ENCODE results near the gene OR10G8. TPM values are rescaled to one million over a fixed set of nuclear protein-coding genes. Genes with fewer than 3 reads are reported as not detected.
"Not testable (repeated sequence)": the region's sequence is repeated elsewhere in the genome, so short reads cannot be mapped to it uniquely, and the experiment has no call there.

OR10G8 gene, protein sequence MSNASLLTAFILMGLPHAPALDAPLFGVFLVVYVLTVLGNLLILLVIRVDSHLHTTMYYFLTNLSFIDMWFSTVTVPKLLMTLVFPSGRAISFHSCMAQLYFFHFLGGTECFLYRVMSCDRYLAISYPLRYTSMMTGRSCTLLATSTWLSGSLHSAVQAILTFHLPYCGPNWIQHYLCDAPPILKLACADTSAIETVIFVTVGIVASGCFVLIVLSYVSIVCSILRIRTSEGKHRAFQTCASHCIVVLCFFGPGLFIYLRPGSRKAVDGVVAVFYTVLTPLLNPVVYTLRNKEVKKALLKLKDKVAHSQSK
- not detected for total RNA-seq

DNA sequence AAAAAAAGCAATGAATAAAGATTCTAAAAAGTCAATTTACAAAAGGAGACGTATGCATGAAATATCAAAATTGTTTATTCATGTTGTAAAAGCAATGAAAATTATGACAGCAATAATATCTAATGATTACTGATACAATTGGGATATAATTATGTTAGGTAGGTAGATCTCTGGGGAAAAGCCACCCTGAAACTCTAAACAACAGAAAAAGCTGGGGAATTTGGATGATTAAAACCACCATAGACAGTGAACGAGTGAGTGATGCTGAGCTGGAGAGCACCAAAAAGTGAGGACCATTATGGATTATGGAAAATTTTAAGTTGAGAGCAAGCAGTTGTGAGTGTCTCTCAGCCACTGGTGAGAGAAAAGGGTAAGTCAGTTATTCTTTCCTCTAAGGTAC is at the start of gene OR10G8:
OR10G8 (plus strand) TSS at position 301 of the 400 bp plus-strand sequence. CDS start 2,825 bp downstream, outside the sequence.
- no peak for ATAC-seq (replicated peaks in 1 of 2)
- H3K4me3 Mint-ChIP-seq = no peak within 1 kb of the TSS

DNA sequence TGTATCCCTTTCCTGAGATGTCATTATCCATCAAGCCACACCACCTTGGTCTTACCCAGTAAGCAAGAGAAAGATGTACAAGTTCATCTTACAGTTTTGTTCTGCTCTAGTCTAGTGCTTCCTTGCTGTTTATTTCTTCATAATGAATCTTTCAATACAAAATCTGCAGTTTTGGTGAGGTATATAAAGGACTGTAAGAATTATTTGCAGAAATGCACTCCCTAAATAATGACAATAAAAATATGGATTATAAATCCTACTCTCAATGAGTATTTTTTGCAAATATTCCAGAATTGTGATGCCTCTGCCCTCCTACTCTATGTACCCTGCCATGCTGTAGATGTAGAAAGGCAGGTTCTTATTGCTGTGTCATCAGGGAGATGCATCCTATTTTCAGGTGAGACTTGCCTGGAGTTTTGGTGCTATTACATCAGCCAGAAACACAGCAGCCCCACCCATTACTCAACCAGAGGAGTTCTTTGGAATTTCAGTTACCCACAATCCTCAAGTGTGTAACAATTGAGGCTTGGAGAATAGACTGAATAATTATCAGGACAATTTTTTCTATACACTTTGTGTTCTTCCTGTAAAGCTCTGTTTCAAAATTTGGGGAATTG is 48.8 kb upstream of the OR10G8 start, which contains the start of gene OR10S1:
OR10S1 (minus strand) TSS at position 51 of the 617 bp plus-strand sequence. CDS start 117 bp downstream, outside the sequence.
- ATAC-seq (replicated peaks in 1 of 2) (no peak), DNase-seq (no peak)
- Mint-ChIP-seq H3K4me1 (ENCODE audit: low read depth) (no peaks in the 10 kb centered on the region), H3K27ac (no peak within 1 kb of the TSS), H3K4me3 (no peak within 1 kb of the TSS), H3K27me3 (ENCODE audit: low read depth) (no peaks in the 10 kb centered on the region), H3K9me3 (peaks cover 4 to 5% of the 10 kb centered on the region in 2 donors), H3K36me3 (ENCODE audit: insufficient read depth in 2 of 2) (no peaks in the 10 kb centered on the region)

More for the DNA sequence above, at the start of gene OR10G8:
- H3K27me3 Mint-ChIP-seq (ENCODE audit: low read depth) = no peaks in the 10 kb centered on the region
- H3K36me3 Mint-ChIP-seq (ENCODE audit: insufficient read depth in 2 of 2) = no peaks in the 10 kb centered on the region
- H3K9me3 Mint-ChIP-seq = no peaks in the 10 kb centered on the region
- DNase-seq = no peak
- H3K4me1 Mint-ChIP-seq (ENCODE audit: low read depth) = no peaks in the 10 kb centered on the region
- H3K27ac Mint-ChIP-seq = no peak within 1 kb of the TSS

DNA sequence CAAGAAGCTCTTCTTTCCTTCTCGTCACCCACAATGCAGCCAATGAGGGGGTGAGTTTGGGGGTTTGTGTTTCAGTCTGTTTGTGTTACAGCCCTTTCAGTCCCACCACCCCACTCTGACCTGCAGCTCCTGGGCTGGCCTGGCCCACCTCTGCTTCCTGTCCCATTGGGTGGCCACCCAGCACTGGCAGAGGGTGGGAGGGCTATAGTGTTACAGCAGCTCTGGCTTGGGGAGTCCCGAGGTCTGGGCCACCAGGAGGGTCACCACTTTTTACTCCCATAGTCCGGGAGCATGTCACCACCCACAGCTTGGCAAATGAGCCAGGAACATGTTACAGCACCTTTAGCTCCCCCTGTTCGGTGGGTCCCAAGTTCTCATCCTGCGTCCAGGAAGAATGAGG is 47.3 kb upstream of the OR10G8 start:
- ATAC-seq (replicated peaks in 1 of 2) = no peak
- Mint-ChIP-seq H3K27ac (no peak overlapping the region), H3K9me3 (peaks cover 6 to 8% of the 10 kb centered on the region in 2 donors), H3K36me3 (ENCODE audit: insufficient read depth in 2 of 2) (no peaks in the 10 kb centered on the region), H3K4me3 (no peak overlapping the region), H3K27me3 (ENCODE audit: low read depth) (no peaks in the 10 kb centered on the region), H3K4me1 (ENCODE audit: low read depth) (no peaks in the 10 kb centered on the region)
- no peak for DNase-seq

DNA sequence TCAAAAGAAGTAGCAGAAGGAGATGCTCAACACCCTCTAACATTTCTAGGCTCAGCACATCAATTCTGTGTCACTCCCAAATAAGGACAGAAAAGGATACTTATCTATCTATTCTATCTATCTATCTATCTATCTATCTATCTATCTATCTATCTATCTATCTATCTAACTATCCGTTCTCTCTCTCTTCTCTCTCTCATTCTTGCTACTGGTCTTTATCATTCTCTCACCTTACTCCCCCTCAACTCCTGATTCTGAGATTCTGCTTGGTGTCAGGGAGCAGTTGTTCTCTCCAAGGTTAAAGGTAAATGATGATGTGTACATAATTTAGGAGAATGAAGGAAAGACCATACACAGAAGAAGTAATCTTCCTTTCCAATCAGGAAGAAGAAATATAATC is 31.5 kb upstream of the OR10G8 start, which contains the start of gene OR10G6:
OR10G6 (minus strand) TSS at position 43 of the 400 bp plus-strand sequence; CDS start at position 43, 0 bp downstream.
- no peak for DNase-seq
- Mint-ChIP-seq H3K4me1 (ENCODE audit: low read depth) (no peaks in the 10 kb centered on the region), H3K36me3 (ENCODE audit: insufficient read depth in 2 of 2) (no peaks in the 10 kb centered on the region), H3K27ac (no peak within 1 kb of the TSS), H3K27me3 (ENCODE audit: low read depth) (no peaks in the 10 kb centered on the region), H3K9me3 (no peaks in the 10 kb centered on the region), H3K4me3 (no peak within 1 kb of the TSS)
- ATAC-seq (replicated peaks in 1 of 2) = no peak

DNA sequence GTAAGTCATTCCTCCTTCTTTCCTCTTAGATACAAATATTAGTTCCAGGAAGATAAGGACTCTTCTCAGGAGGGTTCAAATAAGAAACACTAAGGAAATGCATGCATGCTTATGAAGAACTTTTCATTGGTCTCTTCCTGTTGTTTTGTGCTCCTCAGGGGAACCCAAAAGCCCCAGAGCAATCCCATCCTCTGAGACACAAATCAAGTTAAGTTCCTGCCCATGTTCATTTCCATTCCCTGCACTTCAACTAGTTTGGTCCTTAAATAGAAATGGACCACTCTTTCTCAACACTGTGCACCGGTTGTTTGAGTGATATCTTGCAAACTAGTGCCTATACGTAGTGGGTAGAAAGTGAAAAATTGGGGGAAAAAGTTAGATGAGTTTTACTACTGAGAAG is 13.9 kb upstream of the OR10G8 start, which contains the start of gene OR10G4:
OR10G4 (plus strand) TSS at position 301 of the 400 bp plus-strand sequence. CDS start 2,578 bp downstream, outside the sequence.
- no peaks in the 10 kb centered on the region for H3K4me1 Mint-ChIP-seq (ENCODE audit: low read depth)
- H3K9me3 Mint-ChIP-seq = no peaks in the 10 kb centered on the region
- no peak for ATAC-seq (replicated peaks in 1 of 2)
- no peak within 1 kb of the TSS for H3K4me3 Mint-ChIP-seq
- no peak for DNase-seq
- no peak within 1 kb of the TSS for H3K27ac Mint-ChIP-seq
- H3K27me3 Mint-ChIP-seq (ENCODE audit: low read depth) = peaks cover 6% of the 10 kb centered on the region
- H3K36me3 Mint-ChIP-seq (ENCODE audit: insufficient read depth in 2 of 2) = no peaks in the 10 kb centered on the region

DNA sequence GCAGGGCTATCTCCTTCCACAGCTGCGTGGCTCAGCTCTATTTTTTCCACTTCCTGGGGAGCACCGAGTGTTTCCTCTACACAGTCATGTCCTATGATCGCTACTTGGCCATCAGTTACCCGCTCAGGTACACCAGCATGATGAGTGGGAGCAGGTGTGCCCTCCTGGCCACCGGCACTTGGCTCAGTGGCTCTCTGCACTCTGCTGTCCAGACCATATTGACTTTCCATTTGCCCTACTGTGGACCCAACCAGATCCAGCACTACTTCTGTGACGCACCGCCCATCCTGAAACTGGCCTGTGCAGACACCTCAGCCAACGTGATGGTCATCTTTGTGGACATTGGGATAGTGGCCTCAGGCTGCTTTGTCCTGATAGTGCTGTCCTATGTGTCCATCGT is 10.8 kb upstream of the OR10G8 start:
- not testable (repeated sequence) for ATAC-seq (replicated peaks in 1 of 2); H3K27ac Mint-ChIP-seq; DNase-seq; H3K9me3 Mint-ChIP-seq; H3K36me3 Mint-ChIP-seq (ENCODE audit: insufficient read depth in 2 of 2); H3K27me3 Mint-ChIP-seq (ENCODE audit: low read depth); H3K4me3 Mint-ChIP-seq; H3K4me1 Mint-ChIP-seq (ENCODE audit: low read depth)

DNA sequence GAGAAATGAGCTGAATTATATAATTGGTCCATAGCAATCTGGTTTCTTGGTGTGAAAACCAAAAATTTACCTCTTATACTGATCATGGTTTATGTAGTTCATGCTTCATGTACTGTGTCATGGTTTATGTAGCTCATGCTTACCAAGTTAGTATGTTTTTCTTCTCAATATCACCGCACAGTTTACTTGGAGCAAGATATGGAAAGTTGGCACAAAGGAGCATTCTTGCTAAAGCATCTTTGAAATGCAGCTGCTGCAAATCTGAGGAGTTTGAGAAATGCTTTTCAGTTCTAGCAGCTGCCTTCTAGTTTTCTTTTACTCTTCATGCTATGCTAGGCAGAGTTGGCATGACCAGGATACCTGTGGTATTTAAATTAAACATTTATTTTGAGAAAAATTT is 10.1 kb downstream of the OR10G8 start:
- Mint-ChIP-seq H3K27me3 (ENCODE audit: low read depth) (peaks cover 5% of the 10 kb centered on the region), H3K4me1 (ENCODE audit: low read depth) (no peaks in the 10 kb centered on the region), H3K36me3 (ENCODE audit: insufficient read depth in 2 of 2) (no peaks in the 10 kb centered on the region), H3K4me3 (no peak overlapping the region), H3K27ac (no peak overlapping the region), H3K9me3 (no peaks in the 10 kb centered on the region)
- DNase-seq (no peak), ATAC-seq (replicated peaks in 1 of 2) (no peak)

DNA sequence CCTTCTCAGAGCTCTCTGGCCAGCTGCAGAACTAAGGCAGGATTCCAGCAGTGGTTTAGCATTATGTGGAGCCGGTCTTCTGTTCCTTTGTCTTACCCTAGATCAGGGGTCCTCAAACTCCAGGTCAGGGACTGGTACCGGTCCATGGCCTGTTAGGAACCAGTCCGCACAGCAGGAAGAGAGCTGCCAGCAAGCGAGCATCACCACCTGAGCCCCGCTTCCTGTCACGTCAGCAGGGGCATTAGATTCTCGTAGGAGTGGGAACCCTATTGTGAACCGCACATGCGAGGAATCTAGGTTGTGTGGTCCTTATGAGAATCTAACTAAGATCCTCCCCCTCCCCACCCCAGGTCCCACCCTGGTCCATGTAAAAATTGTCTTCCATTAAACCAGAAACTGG is 13.0 kb downstream of the OR10G8 start:
- no peaks in the 10 kb centered on the region for H3K9me3 Mint-ChIP-seq
- H3K4me1 Mint-ChIP-seq (ENCODE audit: low read depth) = no peaks in the 10 kb centered on the region
- H3K27me3 Mint-ChIP-seq (ENCODE audit: low read depth) = peaks cover 5% of the 10 kb centered on the region
- H3K36me3 Mint-ChIP-seq (ENCODE audit: insufficient read depth in 2 of 2) = no peaks in the 10 kb centered on the region
- ATAC-seq (replicated peaks in 1 of 2) (no peak), DNase-seq (no peak)
- H3K27ac Mint-ChIP-seq = no peak overlapping the region
- H3K4me3 Mint-ChIP-seq = no peak overlapping the region

DNA sequence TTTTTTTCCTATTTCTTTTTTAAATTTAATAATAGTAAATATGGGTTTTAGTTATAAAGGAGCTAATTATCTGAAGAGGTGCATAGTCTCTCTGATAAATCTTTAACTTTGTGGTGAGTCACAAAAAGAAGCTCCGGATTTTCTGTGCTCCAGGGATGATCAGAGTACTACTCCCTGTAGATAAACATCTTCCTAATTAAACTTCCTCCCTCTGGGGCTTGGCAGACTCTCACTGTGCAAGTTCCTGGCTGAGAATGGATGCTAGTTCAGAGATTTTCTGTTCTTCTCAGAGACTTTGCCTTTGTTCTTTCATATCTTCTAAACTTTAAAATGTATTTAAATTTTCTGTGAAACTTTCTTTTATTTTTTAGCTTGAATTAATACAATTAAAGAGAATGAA is 14.7 kb downstream of the OR10G8 start, which contains the start of gene OR10G7:
OR10G7 (minus strand) TSS at position 72 of the 400 bp plus-strand sequence. CDS start 2,324 bp downstream, outside the sequence.
- DNase-seq (no peak), ATAC-seq (replicated peaks in 1 of 2) (no peak)
- H3K4me1 Mint-ChIP-seq (ENCODE audit: low read depth) = no peaks in the 10 kb centered on the region
- no peak within 1 kb of the TSS for H3K27ac Mint-ChIP-seq
- H3K4me3 Mint-ChIP-seq = no peak within 1 kb of the TSS
- H3K36me3 Mint-ChIP-seq (ENCODE audit: insufficient read depth in 2 of 2) = no peaks in the 10 kb centered on the region
- peaks cover 5% of the 10 kb centered on the region for H3K27me3 Mint-ChIP-seq (ENCODE audit: low read depth)
- no peaks in the 10 kb centered on the region for H3K9me3 Mint-ChIP-seq

DNA sequence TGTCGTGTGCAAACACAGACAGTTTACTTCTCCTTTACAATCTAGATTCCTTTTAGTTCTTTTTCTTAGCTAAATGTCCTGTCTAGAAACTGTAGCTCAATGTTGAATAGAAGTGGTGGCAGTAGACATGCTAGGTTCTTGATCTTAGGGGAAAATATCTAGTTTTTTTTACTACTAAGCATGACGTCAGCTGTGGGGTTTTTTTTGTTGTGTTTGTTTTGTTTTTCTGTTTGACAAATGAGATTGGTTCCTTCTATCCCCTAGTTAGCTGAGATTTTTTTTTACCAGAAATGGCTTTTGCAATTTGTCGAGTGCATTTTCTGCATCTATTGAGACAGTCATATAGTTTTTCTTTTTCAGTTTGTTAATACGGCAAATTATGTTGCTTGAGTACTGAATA is 16.8 kb downstream of the OR10G8 start:
- no peaks in the 10 kb centered on the region for H3K36me3 Mint-ChIP-seq (ENCODE audit: insufficient read depth in 2 of 2)
- H3K4me1 Mint-ChIP-seq (ENCODE audit: low read depth) = no peaks in the 10 kb centered on the region
- no peak for DNase-seq
- H3K27me3 Mint-ChIP-seq (ENCODE audit: low read depth) = peaks cover 13% of the 10 kb centered on the region
- H3K4me3 Mint-ChIP-seq = no peak overlapping the region
- H3K27ac Mint-ChIP-seq = no peak overlapping the region
- H3K9me3 Mint-ChIP-seq = no peaks in the 10 kb centered on the region
- ATAC-seq (replicated peaks in 1 of 2) = no peak

DNA sequence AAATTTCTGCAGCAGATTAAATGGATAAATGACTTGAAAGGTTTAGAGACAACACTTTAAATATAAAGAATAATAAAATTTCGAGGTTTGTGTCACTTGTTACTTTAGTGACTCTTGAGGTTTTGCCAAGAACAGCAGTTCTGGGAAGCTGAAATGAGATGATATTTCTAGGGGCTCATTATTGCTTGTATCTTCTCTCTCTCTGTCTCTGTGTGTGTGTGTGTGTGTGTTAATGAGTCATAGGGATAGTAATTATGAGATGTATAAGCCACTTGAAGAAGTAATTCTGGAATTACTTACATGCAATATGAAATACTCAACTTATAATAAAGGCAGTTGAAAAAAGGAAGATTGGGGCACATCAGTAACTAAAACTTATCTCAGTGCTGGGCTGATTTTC is 24.1 kb downstream of the OR10G8 start:
- DNase-seq (no peak), ATAC-seq (replicated peaks in 1 of 2) (no peak)
- Mint-ChIP-seq H3K4me1 (ENCODE audit: low read depth) (no peaks in the 10 kb centered on the region), H3K36me3 (ENCODE audit: insufficient read depth in 2 of 2) (no peaks in the 10 kb centered on the region), H3K4me3 (no peak overlapping the region), H3K27me3 (ENCODE audit: low read depth) (peaks cover 19% of the 10 kb centered on the region), H3K9me3 (no peaks in the 10 kb centered on the region), H3K27ac (no peak overlapping the region)

DNA sequence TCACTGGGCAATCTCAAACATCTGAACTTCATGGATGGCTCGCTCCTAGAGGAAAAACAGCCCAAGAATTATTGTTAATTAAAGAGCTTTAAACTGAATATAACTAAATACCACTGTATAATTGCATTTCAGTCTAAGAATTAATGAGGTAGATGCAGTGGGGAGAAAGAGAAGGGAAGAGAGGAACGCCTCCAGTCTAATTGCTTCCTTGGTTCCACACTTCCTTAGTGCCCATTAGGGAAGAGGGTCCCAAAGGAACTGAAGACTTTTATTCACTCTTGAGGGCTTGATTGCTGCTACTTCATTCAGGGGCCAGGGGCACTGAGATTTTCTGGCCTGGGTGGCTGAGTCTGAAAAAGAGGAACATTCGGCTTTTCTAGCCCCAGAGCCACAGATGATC is 26.4 kb downstream of the OR10G8 start:
- Mint-ChIP-seq H3K9me3 (no peaks in the 10 kb centered on the region), H3K27ac (no peak overlapping the region), H3K4me1 (ENCODE audit: low read depth) (no peaks in the 10 kb centered on the region), H3K36me3 (ENCODE audit: insufficient read depth in 2 of 2) (no peaks in the 10 kb centered on the region), H3K27me3 (ENCODE audit: low read depth) (peaks cover 12% of the 10 kb centered on the region), H3K4me3 (no peak overlapping the region)
- ATAC-seq (replicated peaks in 1 of 2) (no peak), DNase-seq (no peak)

DNA sequence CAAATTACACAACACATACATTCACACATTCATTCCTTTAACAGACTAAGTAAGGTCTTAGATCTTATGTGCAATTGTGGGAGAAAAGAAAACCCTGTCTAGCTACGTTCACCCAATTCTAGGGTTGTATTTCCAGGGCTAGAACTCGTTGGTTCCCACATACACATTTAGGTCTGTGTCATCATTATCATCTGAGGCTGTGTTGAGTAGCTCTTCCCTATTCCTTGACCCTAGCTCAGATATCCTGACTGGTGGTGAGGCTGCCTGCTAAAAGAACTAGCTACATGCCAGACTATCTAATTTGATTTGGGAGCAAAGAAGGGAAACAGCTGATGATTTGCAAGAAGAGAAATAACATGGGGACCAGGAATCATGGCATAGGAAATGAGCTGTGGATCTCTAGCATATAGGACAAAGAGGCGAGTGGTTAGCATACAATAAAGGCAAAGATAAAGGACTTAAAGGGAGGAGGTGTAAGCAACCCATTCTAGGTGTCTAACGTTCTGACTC is 42.1 kb downstream of the OR10G8 start:
- H3K36me3 Mint-ChIP-seq (ENCODE audit: insufficient read depth in 2 of 2) = no peaks in the 10 kb centered on the region
- DNase-seq = no peak
- no peak overlapping the region for H3K27ac Mint-ChIP-seq
- peaks cover 31% of the 10 kb centered on the region for H3K27me3 Mint-ChIP-seq (ENCODE audit: low read depth)
- H3K9me3 Mint-ChIP-seq = peaks cover 0 to 3% of the 10 kb centered on the region in 2 donors
- no peak overlapping the region for H3K4me3 Mint-ChIP-seq
- ATAC-seq (replicated peaks in 1 of 2) = no peak
- peaks cover 18% of the 10 kb centered on the region for H3K4me1 Mint-ChIP-seq (ENCODE audit: low read depth)

Measured in activated T-cell treated with anti-CD3 and anti-CD28 coated beads, Interleukin-2, amount 50 U/mL, for 72 hours (primary cell).